EL (cell line): ENCODE measurements around the gene TEF.

Source experiments
- DNase-seq: peaks from one replicate; pipeline ENCODE4 v3.0.0-alpha.2; 2016

Gene TEF

GRCh38 chr22:41355895-41356294 lies 25.8 kb upstream of the TEF start:
- DNase-seq, result no peak

DNA sequence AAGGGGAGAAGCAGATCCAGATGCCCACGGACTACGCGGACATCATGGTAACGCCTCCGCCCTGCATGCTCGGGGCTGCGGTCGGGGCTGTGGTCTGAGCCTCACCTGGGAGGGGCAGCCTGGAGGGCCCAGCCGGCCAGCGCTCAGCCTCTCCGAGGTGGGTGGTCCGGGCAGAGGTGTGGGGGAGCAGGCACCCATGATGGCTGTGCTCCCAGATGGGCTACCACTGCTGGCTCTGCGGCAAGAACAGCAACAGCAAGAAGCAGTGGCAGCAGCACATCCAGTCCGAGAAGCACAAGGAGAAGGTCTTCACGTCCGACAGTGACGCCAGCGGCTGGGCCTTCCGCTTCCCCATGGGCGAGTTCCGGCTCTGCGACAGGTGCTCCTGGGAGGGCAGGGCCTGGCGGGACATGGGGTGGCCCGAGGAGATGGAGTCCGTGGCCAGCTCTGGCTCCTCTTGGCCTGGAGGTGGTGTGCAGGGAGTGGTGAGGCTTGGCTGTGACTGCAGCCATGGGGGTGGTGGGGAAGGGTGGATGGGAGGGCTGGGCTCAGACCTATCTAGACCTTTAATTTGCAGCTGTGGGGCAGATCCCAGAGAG lies 25.2 kb upstream of the TEF start:
- no peak for DNase-seq

DNA sequence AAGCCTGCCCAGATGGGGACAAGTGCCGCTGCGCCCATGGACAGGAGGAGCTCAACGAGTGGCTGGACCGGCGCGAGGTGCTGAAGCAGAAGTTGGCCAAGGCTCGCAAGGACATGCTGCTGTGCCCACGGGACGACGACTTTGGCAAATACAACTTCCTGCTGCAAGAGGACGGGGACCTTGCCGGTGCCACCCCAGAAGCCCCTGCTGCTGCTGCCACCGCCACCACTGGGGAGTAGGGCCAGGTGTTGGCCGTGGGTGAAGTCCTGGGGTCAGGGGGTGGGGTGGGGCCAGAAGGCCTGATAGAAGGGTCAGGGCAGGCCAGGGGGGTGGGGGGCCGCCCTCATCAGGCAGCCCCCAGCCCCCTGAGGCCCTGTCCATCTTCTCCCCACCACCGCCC lies 24.6 kb upstream of the TEF start:
- DNase-seq, result no peak

DNA sequence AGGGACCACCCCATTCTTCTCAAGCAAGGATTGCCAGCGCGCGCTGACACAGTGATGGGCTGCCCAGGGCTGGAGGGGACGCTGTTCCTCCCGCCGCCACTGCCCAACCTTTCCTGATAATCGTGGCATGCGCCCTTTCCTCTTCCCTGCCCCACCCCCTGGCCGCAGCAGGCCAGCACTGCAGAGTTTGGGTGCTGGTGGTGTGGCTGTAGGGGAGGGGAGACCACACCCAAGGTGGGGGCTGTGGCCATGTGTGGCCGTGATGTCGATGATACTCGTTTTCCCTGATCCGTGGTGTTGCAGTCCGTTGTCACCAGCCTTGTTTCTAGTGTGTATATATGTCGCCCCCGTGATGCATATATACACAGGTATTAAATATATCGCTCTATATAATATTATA lies 22.8 kb upstream of the TEF start:
- DNase-seq, result no peak

GRCh38 chr22:41359376-41359775 lies 22.4 kb upstream of the TEF start:
- DNase-seq, result no peak

GRCh38 chr22:41360126-41360525 lies 21.6 kb upstream of the TEF start:
- DNase-seq, result no peak

- DNase-seq, result peak; percentile 33
Measured at GRCh38 chr22:41361716-41362310, 19.9 kb upstream of the TEF start.

GRCh38 chr22:41362615-41363014 lies 19.1 kb upstream of the TEF start:
- no peak for DNase-seq

DNA sequence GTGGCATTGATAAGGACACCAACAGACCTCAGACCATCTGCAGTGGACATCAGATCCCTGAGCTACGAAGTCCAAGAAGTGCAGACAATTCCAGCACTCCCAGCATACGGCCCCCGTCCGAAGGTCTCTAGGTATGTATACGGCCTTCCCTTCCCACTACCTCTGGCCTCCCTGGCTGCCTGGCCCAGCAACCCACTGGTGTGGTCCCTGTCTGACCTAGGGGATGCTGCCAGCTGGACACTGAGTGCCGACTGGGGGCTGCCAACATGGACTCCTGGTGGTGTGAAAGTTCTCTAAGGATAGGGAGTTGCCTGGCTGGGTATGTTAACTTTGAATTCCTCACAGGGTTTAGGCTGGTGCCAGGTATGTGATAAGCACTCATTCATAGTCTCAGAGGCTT lies 17.5 kb upstream of the TEF start:
- no peak for DNase-seq

- DNase-seq, result no peak
Measured at GRCh38 chr22:41364955-41365354, 16.8 kb upstream of the TEF start.

DNA sequence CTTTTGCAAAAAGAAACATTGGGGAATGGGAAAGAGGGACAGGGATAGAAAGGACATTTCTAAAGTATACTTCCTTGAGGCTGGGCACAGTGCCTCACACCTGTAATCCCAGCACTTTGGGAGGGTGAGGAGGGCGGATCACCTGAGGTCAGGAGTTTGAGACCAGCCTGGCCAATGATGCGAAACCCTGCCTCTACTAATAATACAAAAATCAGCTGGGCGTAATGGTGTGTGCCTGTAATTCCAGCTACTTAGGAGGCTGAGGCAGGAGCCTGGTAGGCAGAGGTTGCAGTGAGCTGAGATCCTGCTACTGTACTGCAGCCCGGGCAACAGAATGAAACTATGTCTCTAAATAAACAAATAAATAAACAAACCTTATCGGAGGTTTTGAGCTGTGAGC lies 16.3 kb upstream of the TEF start:
- no peak for DNase-seq

- no peak for DNase-seq
Measured at GRCh38 chr22:41366323-41367029, 15.3 kb upstream of the TEF start.

DNA sequence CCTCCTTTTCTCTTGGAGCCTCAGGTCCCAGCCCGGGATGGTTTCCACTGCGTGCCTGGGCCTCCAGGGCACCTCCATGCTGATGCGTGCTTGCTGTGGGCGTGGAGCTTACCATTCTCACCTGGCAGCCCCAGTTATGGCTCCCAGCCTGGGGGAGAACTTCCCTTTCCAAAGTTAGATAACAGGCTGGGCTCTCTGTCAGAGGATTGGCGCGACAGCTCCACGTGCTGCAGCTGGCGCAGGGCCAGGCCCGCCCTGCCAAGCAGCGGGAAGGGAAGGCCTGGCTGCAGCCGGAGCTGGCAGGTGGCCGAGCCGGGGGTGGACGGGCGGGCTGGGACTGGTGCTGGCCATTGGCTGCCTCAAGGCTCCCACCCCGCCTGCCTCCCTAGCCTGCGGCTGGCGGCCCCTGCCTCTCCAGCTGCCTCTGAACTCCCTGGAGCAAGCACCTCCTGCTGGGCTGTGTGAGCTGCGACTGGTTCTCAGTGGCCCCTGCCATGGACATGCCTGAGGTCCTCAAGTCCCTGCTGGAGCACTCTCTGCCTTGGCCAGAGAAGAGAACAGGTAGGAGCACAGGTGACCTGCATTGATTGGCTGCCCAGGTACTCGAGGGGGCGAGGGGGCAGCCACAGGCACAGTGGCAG lies 14.6 kb upstream of the TEF start:
- DNase-seq, result peak; percentile 94

- peak; percentile 52 for DNase-seq
Measured at GRCh38 chr22:41367680-41368542, 13.8 kb upstream of the TEF start.

DNA sequence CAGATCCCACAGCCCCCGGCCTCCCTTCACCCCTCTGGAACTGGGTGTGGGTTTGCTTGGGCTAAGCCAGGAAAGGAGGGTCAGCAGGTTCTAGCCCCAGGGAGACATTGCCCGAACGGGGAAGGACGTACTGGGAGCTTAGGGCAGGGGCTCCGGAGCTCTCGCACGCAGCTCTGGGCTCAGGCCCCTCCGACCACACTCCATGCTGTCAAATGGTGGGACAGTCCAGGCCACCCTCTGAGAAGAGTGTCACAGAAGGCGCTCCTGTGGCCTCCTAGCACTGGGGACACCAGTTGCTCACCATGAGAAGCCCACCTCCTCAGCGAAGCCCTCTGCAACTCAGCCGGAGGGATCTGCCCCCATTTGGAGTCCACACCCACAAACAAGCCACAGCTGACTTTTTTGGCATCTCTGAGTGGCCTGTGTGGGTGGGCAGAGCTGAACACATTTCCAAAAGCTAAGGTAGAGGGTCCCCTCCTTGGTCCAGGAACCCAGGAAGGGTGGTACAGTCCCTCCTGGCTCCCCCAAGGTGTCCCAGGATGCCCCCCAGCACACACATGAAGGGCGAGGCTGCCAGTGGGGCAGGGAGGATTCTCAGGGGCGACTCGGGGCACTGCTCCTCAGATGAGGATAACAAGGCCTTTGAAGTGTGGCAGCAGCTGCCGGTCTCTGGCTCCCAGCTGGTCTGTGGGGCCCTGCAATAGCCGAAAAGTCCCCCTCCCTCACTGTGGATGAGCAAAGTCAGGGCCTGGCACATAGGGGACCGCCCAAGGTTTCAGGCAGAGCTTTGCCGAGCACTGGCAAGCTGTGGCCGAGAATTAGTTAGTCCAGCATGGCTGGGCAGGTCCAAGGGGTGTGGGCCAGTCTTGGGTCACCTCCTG lies 13.0 kb upstream of the TEF start:
- no peak for DNase-seq

GRCh38 chr22:41369424-41369745 lies 12.4 kb upstream of the TEF start:
- no peak for DNase-seq

- DNase-seq, result no peak
Measured at GRCh38 chr22:41369837-41370236, 11.9 kb upstream of the TEF start.

DNA sequence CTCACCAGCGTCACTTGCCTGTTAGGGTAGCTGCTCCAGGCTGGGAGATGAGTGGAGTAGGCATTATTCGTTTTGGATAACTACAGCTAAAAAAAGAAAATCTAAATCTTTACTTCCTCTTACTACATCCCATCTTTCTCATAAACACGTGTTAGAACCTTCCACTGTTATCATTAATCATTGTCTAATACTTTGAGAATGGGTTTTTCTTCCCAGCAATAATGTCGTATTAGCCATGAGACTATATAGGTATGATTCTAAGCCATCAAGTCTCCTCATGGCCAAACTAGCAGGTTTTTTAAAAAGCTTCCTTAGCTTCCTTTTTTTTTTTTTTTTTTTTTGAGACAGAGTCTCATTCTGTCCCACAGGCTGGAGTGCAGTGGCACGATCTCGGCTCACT lies 3.9 kb upstream of the TEF start:
- no peak for DNase-seq

DNA sequence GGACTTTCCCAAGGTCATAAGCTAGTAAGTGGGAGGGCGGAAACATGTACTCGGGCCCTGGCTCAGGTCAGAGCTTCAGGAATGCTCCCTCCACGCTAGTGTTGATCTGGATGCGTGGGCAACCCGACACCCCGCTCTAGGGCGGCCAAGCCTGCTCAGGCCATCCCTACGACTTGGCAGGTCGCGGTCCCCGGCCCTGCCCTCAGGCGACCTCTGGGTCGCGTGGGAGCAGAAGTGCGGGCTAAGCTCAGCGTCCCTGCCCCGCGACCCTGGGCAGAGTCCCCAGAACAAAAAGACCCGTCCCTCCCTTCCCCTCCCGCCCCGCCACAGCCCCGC lies 781 bp upstream of the TEF start:
- DNase-seq, result peak; percentile 87

DNA sequence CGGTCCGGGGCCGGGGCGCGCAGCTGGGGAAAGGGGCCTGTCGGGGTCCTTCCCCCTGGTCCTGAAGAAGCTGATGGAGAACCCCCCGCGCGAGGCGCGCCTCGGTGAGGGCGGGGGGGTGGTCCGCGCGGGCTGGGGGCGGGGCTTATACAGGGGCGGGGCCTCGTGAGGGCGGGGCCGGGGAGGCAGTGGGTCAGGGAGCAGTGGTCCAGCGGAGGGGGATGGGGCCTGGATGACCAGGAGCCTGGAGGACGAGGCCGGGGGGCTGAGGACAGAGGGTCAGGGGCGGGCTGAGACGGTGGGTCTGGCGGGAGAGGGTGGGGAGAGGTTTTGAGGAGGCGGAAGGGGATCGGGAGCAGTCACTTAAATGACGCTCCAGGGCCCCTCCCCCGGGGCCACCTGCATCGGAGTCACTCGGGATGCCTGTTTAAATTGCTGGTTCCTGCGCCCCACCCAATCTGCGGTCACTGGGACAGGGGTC lies 396 bp downstream of the TEF start:
- DNase-seq, result peak; percentile 60

DNA sequence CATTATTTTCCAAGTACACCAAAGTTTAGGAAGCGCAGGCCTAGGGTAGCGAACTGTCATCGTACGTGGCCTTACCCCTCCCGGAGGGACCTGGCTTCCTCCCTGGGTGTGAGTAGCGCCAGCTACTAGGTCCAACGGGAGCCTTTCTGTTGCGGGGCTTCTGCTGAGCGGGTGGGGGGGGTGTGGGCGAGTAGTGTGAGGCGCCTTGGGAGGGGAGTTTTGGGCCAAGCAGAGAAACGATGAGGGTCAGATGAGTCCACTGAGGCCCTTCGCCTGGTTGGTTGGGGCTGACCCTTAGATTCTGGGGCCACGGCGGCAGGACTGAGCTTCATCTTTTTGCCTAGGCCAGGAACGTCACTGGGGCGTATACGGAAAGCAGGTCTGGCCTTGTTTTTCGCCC lies 868 bp downstream of the TEF start:
- DNase-seq, result no peak

GRCh38 chr22:41383085-41383484 lies 1.3 kb downstream of the TEF start:
- DNase-seq, result no peak
